Ascending aorta (tissue), 2 donors: ENCODE measurements around the gene SYNGR4. TPM values are rescaled to one million over a fixed set of nuclear protein-coding genes. Genes with fewer than 3 reads are reported as not detected.
A peak's percentile ranks its signal among the peaks of the same experiment; 100 is the strongest.

Experiments used
- DNase-seq, 2 donors: peaks; one replicate each; pipeline ENCODE4 v3.0.0-alpha.2; 2019; ENCODE audit warnings: low spot score in 2 of 2
- H3K27ac ChIP-seq, 2 donors: fragments of 200-600 bp; sonication (generic); one replicate each; pipeline ENCODE4 v1.5.1; 2016 to 2017; ENCODE audit warnings: mild to moderate bottlenecking in 1 of 2
- H3K27me3 ChIP-seq: fragments of 200-600 bp; sonication (generic); one replicate; pipeline ENCODE4 v1.5.1; 2017
- H3K36me3 ChIP-seq, 2 donors: fragments of 200-600 bp; sonication (generic); one replicate each; pipeline ENCODE4 v1.5.1; 2016
- H3K4me1 ChIP-seq, 2 donors: fragments of 200-600 bp; sonication (generic); one replicate each; pipeline ENCODE4 v1.5.1; 2016 to 2017; ENCODE audit warnings: mild to moderate bottlenecking in 1 of 2
- H3K4me3 ChIP-seq, 2 donors: fragments of 200-600 bp; sonication (generic); one replicate each; pipeline ENCODE4 v1.5.1; 2016 to 2017; ENCODE audit warnings: mild to moderate bottlenecking in 1 of 2
- H3K9me3 ChIP-seq, 2 donors: fragments of 200-600 bp; sonication (generic); one replicate each; pipeline ENCODE4 v1.5.1; 2016
- intact Hi-C: fragments of 100-400 bp; cut with DNase I; formaldehyde crosslinking; loops from one replicate; pipeline ENCODE4 v1.15.1; 2023
- total RNA-seq: library from RNA; depleted of rRNA; stranded (reverse); fragments of >200 nt; gene quantifications from one replicate; pipeline ENCODE4 v1.1.0, GENCODE V29; 2016
- TF ChIP-seq, protein P1 (sequence below), 3 experiments: fragments of 200-600 bp in 2 of 3; fragments of 450-650 bp in 1 of 3; sonication (generic) in 2 of 3; IDR thresholded peaks; one replicate each; pipeline ENCODE4 v1.5.1; 2016 to 2019; ENCODE audit warnings: antibody characterized with exemption in 3 of 3, mild to moderate bottlenecking in 1 of 3, moderate library complexity in 1 of 3

Gene SYNGR4
- total RNA-seq, 1 donor from 2014 or later: not detected

DNA sequence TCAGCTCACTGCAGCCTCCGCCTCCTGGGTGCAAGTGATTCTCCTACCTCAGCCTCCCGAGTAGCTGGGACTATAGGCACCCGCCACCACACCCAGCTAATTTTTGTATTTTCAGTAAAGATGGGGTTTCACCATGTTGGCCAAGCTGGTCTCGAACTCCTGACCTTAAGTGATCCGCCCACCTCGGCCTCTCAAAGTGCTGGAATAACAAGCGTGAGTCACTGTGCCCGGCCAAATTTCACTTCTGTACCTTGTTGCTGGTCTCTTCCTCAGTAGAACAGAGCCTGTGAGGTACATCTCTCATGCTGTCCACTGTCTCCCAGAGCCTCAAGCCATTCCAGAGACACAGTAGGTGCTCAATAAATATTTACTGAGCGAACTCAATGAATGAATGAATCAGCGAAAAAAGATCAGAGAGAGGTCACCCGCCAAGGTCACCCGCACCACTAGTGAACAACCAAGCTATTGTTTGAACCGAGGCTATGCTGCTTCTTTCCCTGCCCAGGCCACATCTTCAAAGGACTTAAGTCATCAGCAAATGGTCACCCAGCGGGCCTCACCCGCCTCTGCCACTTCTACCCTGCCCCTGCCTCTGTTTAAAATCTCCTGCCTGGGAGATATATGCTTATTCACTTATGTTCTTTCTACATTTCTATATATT lies 9.7 kb upstream of the SYNGR4 start:
- TF ChIP-seq, protein P1, sequence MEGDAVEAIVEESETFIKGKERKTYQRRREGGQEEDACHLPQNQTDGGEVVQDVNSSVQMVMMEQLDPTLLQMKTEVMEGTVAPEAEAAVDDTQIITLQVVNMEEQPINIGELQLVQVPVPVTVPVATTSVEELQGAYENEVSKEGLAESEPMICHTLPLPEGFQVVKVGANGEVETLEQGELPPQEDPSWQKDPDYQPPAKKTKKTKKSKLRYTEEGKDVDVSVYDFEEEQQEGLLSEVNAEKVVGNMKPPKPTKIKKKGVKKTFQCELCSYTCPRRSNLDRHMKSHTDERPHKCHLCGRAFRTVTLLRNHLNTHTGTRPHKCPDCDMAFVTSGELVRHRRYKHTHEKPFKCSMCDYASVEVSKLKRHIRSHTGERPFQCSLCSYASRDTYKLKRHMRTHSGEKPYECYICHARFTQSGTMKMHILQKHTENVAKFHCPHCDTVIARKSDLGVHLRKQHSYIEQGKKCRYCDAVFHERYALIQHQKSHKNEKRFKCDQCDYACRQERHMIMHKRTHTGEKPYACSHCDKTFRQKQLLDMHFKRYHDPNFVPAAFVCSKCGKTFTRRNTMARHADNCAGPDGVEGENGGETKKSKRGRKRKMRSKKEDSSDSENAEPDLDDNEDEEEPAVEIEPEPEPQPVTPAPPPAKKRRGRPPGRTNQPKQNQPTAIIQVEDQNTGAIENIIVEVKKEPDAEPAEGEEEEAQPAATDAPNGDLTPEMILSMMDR (IDR thresholded peaks at IDR 0.05): no peak
- intact Hi-C loops: no loop called here

DNA sequence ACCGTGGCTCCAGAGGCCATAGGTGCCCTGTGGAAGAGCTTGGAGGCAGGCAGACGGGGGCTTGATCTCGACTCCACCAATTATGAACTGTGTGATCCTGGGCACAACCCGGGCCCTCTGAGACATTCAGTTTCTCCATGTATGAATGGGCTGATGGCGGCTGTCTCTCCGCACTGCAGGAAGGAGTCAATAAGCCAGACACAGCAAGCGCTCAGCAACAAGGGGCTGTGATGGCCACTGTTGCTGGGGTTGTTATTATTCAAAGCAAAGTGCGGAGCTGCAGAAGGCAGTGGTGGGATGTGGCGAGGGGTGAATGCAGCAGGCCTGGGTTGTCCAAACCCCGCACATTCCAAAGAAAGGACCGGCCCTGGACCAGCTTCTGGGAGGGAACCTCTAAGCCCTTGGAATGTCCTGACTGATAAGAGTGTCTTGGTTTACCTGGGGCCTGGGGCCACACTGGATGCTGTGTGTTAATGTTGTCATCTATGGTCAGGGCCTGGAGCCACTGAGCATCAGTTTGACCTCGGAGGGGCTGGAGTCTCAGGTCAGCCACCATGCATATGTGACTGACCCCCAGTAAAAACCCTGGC lies 8.7 kb upstream of the SYNGR4 start:
- TF ChIP-seq, protein P1 (IDR thresholded peaks at IDR 0.05): no peak
- Histone ChIP-seq H3K27me3 (no peaks in the 10 kb centered on the region), H3K27ac (no peak overlapping the region), H3K4me3 (no peak overlapping the region), H3K36me3 (no peaks in the 10 kb centered on the region), H3K9me3 (no peaks in the 10 kb centered on the region), H3K4me1 (no peaks in the 10 kb centered on the region)
- intact Hi-C loops: no loop called here
- no peak for DNase-seq

More for the DNA sequence above, 9.7 kb upstream of the SYNGR4 start:
- Histone ChIP-seq H3K4me3 (no peak overlapping the region), H3K27me3 (no peaks in the 10 kb centered on the region), H3K27ac (no peak overlapping the region), H3K36me3 (no peaks in the 10 kb centered on the region), H3K4me1 (no peaks in the 10 kb centered on the region), H3K9me3 (no peaks in the 10 kb centered on the region)
- DNase-seq: no peak

DNA sequence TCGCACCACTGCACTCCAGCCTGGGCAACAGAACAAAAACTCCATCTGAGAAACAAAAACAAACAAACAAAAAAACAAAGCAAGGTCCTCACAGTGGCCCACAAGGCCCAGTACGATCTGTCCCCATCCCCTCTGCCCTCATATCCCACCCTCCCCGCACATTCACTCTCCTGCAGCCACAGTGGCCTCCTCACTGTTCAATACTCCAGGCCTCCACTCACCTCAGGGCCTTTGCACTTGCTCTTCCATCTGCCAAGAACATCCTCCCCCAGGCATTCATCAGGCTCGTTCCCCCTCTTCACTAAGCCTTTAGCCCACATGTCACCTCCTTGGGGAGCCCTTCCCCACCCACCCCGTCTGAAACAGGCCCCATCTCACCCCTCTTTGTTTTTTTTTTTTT lies 5.0 kb upstream of the SYNGR4 start:
- intact Hi-C loops: no loop called here
- Histone ChIP-seq H3K36me3 (no peaks in the 10 kb centered on the region), H3K4me1 (no peaks in the 10 kb centered on the region), H3K4me3 (no peak overlapping the region), H3K27ac (no peak overlapping the region), H3K27me3 (no peaks in the 10 kb centered on the region), H3K9me3 (no peaks in the 10 kb centered on the region)
- TF ChIP-seq, protein P1 (IDR thresholded peaks at IDR 0.05): no peak
- no peak for DNase-seq

DNA sequence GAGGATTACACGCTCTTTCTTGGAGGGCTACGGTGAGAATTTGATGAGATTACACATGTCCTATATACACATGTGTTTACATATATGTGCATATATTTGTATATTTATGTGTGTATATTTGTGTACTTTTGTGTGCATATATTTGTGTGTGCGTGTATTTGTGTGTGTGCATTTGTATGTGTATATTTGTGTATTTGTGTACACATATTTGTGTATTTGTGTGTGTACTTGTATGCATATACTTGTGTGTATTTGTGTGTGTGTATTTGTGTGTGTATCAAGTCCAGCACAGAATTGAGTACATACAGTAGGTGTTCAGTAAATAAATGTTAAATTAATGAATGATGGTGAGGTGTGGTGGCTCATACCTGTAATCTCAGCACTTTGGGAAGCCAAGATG lies 2.3 kb upstream of the SYNGR4 start:
- no peak overlapping the region for H3K27ac ChIP-seq
- H3K36me3 ChIP-seq: no peaks in the 10 kb centered on the region
- TF ChIP-seq, protein P1 (IDR thresholded peaks at IDR 0.05): no peak
- intact Hi-C loops: loop anchor here (2.0 to 10.0 kb wide), 3 partner anchors 29 to 353 kb away; partner anchors contain the start of genes KDELR1 and MAMSTR
- no peak for DNase-seq
- H3K9me3 ChIP-seq: no peaks in the 10 kb centered on the region
- H3K4me1 ChIP-seq: peaks cover 0 to 4% of the 10 kb centered on the region in 2 donors
- H3K27me3 ChIP-seq: no peaks in the 10 kb centered on the region
- no peak overlapping the region for H3K4me3 ChIP-seq

DNA sequence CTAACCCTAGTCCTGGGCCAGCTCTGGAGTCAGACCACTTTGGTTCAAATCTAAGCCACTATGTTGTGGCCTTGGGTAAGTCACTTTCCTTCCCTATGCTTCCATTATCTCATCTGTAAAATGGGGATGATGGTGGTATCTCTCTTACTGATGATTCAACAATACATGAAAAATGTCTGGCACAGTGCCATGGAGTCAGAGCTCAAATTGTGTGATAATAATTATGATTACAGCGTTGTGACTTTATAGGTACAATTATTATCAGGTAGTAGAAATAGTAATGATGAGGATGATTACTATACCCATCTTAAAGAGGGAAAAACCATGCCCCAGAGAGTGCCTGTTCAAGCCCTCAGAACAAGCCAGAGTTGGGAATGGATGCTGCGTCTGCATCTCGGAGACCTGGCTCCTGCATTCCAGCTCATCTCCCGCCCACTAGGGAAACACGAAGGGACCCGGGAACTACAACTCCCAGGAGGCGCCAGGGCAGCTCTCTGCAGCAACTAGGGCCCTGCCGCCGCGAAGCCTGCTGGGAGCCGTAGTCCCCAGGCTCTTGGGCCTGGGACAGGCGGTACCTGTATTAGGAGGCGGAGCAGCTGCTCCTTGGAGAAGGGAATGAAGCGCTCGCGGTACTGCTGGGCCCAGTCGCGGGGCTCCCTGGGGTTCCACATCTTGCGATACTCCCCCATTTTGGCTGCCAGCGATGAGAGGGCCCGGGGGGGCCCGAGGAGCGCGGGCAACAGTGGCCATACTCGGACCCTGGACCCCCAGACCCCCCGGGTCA lies 1.3 kb upstream of the SYNGR4 start:
- Histone ChIP-seq H3K4me3 (peak overlapping the region; percentile 61 to 65), H3K9me3 (no peaks in the 10 kb centered on the region), H3K27ac (peak overlapping the region; percentile 72 to 81), H3K4me1 (peaks cover 0 to 4% of the 10 kb centered on the region in 2 donors), H3K36me3 (no peaks in the 10 kb centered on the region), H3K27me3 (no peaks in the 10 kb centered on the region)
- TF ChIP-seq, protein P1 (IDR thresholded peaks at IDR 0.05): no peak
- DNase-seq: peak; percentile 86 to 97
- intact Hi-C loops: loop anchor here (1.0 to 10.0 kb wide), 4 partner anchors 28 to 352 kb away; partner anchors contain the start of genes KDELR1 and MAMSTR
